C4-2B (cell line): Measurements from ENCODE around the gene SCNM1.

Experiments
- CTCF ChIP-seq: fragments of 450-650 bp; conservative IDR thresholded peaks from 2 replicates; pipeline ENCODE4 v1.5.1; 2017; ENCODE audit warnings: mild to moderate bottlenecking
- ZFX ChIP-seq: fragments of 450-650 bp; IDR thresholded peaks from 2 replicates; pipeline ENCODE4 v1.6.1; 2017

DNA sequence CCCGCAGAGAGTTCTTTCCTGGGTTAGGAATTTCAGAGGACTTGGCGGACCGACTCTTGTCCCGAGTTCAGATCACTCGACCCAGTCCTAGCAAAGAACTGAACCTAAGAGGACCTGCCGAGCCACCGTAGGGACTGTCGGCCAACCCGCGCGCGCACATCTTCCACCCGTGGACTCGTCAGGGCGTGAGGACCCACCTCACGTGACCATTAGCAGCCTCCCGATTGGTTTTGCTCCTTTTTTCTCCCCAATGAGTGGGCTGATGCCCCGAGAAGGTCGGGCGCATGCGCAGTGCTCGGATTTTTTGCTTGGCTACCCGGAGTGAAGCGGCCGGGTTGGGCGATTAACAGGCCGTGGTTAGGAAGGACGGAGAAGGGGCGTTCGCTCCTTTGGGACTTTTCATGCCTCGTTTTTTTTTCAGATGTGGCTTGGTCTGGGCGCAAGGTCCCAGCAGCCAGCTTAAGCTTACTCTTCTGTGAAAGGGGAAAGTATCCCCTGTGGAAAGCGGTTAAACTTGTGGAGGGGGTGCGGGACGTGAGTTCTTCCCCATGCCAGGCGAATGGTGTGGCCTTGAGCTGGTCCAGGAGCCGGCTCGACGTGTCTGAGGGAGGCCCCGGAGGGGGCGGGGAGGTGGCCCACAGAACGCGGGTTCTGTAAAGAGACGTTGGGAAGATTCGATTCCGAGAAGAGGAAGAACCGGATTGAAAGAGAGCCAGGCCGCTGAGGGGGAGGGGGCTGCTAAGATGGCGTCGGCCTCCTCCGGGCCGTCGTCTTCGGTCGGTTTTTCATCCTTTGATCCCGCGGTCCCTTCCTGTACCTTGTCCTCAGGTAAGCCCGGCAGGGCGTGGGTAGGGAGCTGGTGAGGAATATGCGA is 32.5 kb downstream of the SCNM1 start, which contains the start of gene PIP5K1A:
- TF ChIP-seq CTCF (no peak), ZFX (peak; percentile 79)
